ENCODE results near the gene ACSS1.

The ACSS1 gene

GRCh38 chr20:25018841-25019240, 39.1 kb downstream of the ACSS1 start:
- no peak for DNase-seq
- TF ChIP-seq POLR2A (IDR thresholded peaks at IDR 0.05; ENCODE audit: low read length) (no peak), GATA1 (IDR thresholded peaks at IDR 0.05; ENCODE audit: low read depth, low read length) (no peak)

DNA sequence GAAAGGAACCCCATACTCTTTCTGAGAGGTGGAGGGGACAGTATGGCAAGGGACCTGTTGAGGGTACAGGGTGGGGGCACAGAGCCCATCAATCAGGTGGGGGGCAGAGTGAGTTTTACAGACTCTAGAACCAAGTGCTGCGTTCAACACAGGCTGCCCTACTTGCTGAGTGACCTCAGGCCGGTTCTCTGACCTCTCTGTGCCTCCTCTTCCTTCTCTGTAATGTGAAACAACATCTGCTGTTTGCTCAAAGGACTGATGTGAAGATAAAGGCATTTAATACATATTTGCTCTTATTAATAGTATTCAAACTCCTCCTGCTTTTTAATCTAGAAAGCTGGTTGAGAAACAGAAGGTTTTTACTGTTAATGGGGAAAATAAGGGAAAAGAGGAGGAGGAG, 39.5 kb downstream of the ACSS1 start:
- DNase-seq, result no peak
- TF ChIP-seq POLR2A (IDR thresholded peaks at IDR 0.05; ENCODE audit: low read length), result no peak
- no peak for TF ChIP-seq GATA1 (IDR thresholded peaks at IDR 0.05; ENCODE audit: low read depth, low read length)

GRCh38 chr20:25017257-25017803, 40.6 kb downstream of the ACSS1 start:
- no peak for TF ChIP-seq POLR2A (IDR thresholded peaks at IDR 0.05; ENCODE audit: low read length)
- TF ChIP-seq GATA1 (IDR thresholded peaks at IDR 0.05; ENCODE audit: low read depth, low read length), result no peak
- DNase-seq, result no peak

DNA sequence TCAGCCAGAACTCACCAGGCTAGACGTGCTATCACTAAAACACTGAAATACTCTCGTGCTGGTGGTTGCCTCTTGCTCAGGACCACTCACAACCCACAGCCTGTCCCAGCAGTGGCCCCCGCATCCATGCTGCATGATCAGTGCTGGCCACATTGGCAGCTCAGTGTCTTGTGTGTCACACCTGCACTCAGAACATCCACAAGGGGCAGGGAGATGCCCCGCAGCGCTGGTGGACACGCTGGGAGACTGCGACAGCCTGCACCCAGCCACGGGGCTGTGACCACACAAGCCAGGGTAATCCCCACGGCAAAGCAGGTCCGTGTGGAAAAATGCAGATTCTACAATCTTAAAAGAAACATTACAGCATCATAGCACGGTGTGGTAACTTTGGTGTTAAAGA, 41.5 kb downstream of the ACSS1 start:
- TF ChIP-seq GATA1 (IDR thresholded peaks at IDR 0.05; ENCODE audit: low read depth, low read length) (no peak), POLR2A (IDR thresholded peaks at IDR 0.05; ENCODE audit: low read length) (no peak)
- no peak for DNase-seq

DNA sequence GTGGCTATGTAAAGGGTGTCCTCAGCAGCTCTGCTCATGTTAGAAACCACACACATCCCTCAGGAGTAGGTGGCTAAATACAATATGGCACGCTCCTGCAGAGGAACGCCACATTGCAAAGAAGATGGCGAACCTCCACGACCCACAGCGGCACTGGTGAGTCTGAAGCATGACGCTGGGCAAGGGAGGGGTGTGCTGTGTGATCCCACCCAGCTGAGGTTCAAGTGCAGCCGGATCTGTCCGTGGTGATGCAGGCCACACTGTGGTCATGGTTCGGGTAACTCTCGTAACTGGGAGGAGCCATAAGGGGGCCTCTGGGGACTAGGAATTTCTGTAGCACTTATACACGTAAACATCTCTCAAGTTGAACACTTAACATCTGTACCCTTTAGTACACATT, 42.0 kb downstream of the ACSS1 start:
- TF ChIP-seq POLR2A (IDR thresholded peaks at IDR 0.05; ENCODE audit: low read length), result no peak
- TF ChIP-seq GATA1 (IDR thresholded peaks at IDR 0.05; ENCODE audit: low read depth, low read length), result no peak
- no peak for DNase-seq

DNA sequence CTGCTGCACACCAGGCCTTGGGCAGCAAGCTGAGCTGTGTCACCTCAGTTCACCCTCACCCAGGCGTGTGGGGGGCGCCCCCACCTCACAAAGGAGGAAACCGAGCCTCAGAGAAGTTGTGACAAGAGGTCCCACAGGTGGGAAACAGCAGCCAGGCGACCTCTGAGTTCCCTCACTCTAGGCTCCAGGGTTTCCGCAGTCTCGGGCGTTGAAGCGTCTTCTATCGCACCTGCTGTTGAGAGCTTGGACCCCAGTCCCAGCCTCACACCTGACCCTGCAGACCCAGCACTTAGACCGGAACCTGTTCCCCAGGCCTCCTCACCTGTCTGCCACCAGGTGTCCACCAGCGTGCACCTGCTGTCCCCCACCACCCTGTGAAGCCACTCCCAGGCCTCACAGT, 43.1 kb downstream of the ACSS1 start:
- no peak for TF ChIP-seq GATA1 (IDR thresholded peaks at IDR 0.05; ENCODE audit: low read depth, low read length)
- DNase-seq, result no peak

DNA sequence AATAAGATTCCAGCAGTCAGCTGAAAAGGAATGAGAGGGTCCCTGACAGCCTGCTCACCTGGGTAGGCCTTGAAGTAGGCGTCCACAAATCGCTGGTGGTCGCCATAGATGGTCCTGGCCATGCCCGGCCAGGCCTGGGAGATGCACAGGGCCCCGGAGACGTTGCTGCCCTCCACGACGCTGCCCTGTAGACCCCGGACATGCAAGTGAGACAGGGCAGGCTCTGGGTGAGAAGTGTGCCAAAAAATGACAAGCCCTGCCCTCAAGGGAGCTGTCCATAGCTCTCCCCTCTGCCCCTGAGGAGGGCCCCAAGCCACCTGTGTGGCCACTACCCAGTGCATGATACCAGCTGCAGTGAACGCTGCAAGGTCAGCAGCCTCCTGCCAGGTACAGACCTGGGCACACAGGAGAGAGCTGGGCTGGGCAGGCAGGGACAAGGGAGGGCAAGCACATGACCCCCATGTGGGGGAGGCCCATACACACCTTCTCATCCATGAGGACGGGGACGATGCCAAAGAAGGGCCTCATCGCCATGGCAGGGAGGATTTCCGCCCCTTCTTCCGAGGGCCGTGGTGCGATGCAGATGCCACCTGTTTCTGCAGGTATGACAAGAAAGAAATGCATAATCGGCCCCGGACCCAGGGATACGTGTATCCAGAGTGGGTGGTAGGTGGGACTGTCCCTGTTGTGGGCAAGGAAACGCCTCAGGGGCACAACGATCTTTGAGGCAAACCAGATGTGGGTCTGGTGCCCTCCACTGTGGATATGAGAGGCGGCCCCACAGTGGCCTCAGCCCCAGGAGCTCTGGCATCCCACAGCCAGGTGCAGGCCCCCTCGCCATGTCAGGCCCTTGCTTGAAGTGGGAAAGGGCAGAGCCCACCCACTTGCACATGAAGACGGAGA, 44.2 kb downstream of the ACSS1 start:
- no peak for TF ChIP-seq GATA1 (IDR thresholded peaks at IDR 0.05; ENCODE audit: low read depth, low read length)
- TF ChIP-seq POLR2A (IDR thresholded peaks at IDR 0.05; ENCODE audit: low read length), result no peak
- no peak for DNase-seq

DNA sequence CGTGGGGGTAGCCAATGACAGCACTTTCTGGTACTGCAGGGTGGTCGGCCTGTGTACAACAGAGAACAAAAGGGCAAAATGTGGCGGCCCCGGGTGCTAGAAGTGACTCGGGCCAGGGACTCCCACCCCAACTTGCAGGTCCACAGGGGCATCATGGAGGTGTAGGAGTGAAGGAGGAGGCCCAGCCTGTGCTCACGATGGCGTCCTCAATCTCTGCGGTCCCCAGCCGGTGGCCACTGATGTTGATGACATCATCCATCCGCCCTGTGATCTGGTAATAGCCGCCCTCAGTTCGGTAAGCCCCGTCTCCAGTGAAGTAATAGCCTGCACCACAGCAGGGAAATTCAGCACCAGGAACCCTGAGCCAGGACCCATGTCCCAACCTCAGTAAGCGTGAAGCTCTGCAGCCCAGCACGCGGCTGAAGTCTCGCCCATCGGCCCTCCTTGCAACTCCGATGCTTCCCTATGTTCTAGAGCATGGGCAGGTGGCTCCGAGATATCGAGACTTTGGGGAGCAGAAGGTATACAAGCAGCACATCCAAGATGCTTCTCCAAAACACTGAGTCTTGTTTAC, 45.2 kb downstream of the ACSS1 start:
- no peak for DNase-seq
- TF ChIP-seq POLR2A (IDR thresholded peaks at IDR 0.05; ENCODE audit: low read length) (no peak), GATA1 (IDR thresholded peaks at IDR 0.05; ENCODE audit: low read depth, low read length) (no peak)

GRCh38 chr20:25011831-25012241, 46.1 kb downstream of the ACSS1 start:
- TF ChIP-seq POLR2A (IDR thresholded peaks at IDR 0.05; ENCODE audit: low read length), result no peak
- TF ChIP-seq GATA1 (IDR thresholded peaks at IDR 0.05; ENCODE audit: low read depth, low read length), result no peak
- no peak for DNase-seq

- TF ChIP-seq POLR2A (IDR thresholded peaks at IDR 0.05; ENCODE audit: low read length), result no peak
- no peak for TF ChIP-seq GATA1 (IDR thresholded peaks at IDR 0.05; ENCODE audit: low read depth, low read length)
These were observed 46.7 kb downstream of the ACSS1 start for GRCh38 chr20:25011261-25011660.

GRCh38 chr20:25009218-25010145, 48.5 kb downstream of the ACSS1 start:
- TF ChIP-seq POLR2A (IDR thresholded peaks at IDR 0.05; ENCODE audit: low read length) (no peak), GATA1 (IDR thresholded peaks at IDR 0.05; ENCODE audit: low read depth, low read length) (no peak)
- no peak for DNase-seq

More at GRCh38 chr20:25011261-25011660, 46.7 kb downstream of the ACSS1 start:
- no peak for DNase-seq

GRCh38 chr20:25008388-25009217, 49.3 kb downstream of the ACSS1 start:
- TF ChIP-seq POLR2A (IDR thresholded peaks at IDR 0.05; ENCODE audit: low read length) (no peak), GATA1 (IDR thresholded peaks at IDR 0.05; ENCODE audit: low read depth, low read length) (no peak)
- DNase-seq, result no peak

Measured in erythroblast (primary cell).